Vagina (tissue), 2 donors: ENCODE measurements around the gene ELL2. TPM values are rescaled to one million over a fixed set of nuclear protein-coding genes. Genes with fewer than 3 reads are reported as not detected.

Experiments
- DNase-seq, 2 donors: peaks; one replicate each; pipeline ENCODE4 v3.0.0-alpha.2; 2017; ENCODE audit errors: extremely low spot score in 2 of 2
- H3K27ac ChIP-seq: fragments of 200-600 bp; sonication (generic); one replicate; pipeline ENCODE4 v1.5.1; 2019
- H3K27me3 ChIP-seq: fragments of 200-600 bp; sonication (generic); one replicate; pipeline ENCODE4 v1.5.1; 2019
- H3K36me3 ChIP-seq, 2 donors: fragments of 200-600 bp; sonication (generic); one replicate each; pipeline ENCODE4 v1.5.1; 2017 to 2019
- H3K4me1 ChIP-seq: fragments of 200-600 bp; sonication (generic); one replicate; pipeline ENCODE4 v1.5.1; 2019
- H3K4me3 ChIP-seq, 2 donors: fragments of 200-600 bp; sonication (generic); 1 replicate in 1 of 2; 2 replicates in 1 of 2; pipeline ENCODE4 v1.5.1; 2016 to 2019
- H3K9me3 ChIP-seq: fragments of 200-600 bp; sonication (generic); one replicate; pipeline ENCODE4 v1.5.1; 2019
- CTCF ChIP-seq, 3 experiments: fragments of 450-650 bp in 2 of 3; fragments of 200-600 bp in 1 of 3; sonication (generic) in 1 of 3; IDR thresholded peaks; one replicate each; pipeline ENCODE4 v1.5.1; 2017 to 2019; ENCODE audit warnings: antibody characterized with exemption in 3 of 3, mild to moderate bottlenecking in 2 of 3, moderate library complexity in 2 of 3
- POLR2A ChIP-seq, 2 donors: fragments of 450-650 bp; IDR thresholded peaks; one replicate each; pipeline ENCODE4 v1.6.1; 2017; ENCODE audit warnings: antibody characterized with exemption in 2 of 2, mild to moderate bottlenecking in 2 of 2, moderate library complexity in 2 of 2
- POLR2AphosphoS5 ChIP-seq, 2 donors: sonication (generic); formaldehyde crosslinking; IDR thresholded peaks; one replicate each; pipeline ENCODE4 v1.9.0; 2017; ENCODE audit warnings: antibody characterized with exemption in 2 of 2, mild to moderate bottlenecking in 2 of 2, low read depth in 1 of 2; ENCODE audit not compliant: insufficient read depth in 1 of 2
- intact Hi-C: fragments of 100-400 bp; cut with DNase I; formaldehyde crosslinking; loops from one replicate; pipeline ENCODE4 v1.15.1; 2023
- total RNA-seq: library from RNA; depleted of rRNA; stranded (reverse); fragments of >200 nt; gene quantifications from one replicate; pipeline ENCODE4 v1.2.3, GENCODE V29; 2016

The ELL2 gene
- total RNA-seq, 1 donor from 2014 or later = 113 TPM

GRCh38 chr5:95868136-95868535 lies 93.5 kb downstream of the ELL2 start:
- no peak overlapping the region for H3K4me3 ChIP-seq
- TF ChIP-seq CTCF (IDR thresholded peaks at IDR 0.05) (no peak), POLR2AphosphoS5 (IDR thresholded peaks at IDR 0.05; ENCODE audit: insufficient read depth in 1 of 2, low read depth in 1 of 2) (no peak), POLR2A (IDR thresholded peaks at IDR 0.05) (no peak)
- H3K9me3 ChIP-seq = no peaks in the 10 kb centered on the region
- no peak overlapping the region for H3K27ac ChIP-seq
- H3K4me1 ChIP-seq = peaks cover 12% of the 10 kb centered on the region
- H3K36me3 ChIP-seq = no peaks in the 10 kb centered on the region
- peak in 1 of 2 donors; percentile 79 for DNase-seq
- H3K27me3 ChIP-seq = no peaks in the 10 kb centered on the region
- intact Hi-C loops = no loop called here

DNA sequence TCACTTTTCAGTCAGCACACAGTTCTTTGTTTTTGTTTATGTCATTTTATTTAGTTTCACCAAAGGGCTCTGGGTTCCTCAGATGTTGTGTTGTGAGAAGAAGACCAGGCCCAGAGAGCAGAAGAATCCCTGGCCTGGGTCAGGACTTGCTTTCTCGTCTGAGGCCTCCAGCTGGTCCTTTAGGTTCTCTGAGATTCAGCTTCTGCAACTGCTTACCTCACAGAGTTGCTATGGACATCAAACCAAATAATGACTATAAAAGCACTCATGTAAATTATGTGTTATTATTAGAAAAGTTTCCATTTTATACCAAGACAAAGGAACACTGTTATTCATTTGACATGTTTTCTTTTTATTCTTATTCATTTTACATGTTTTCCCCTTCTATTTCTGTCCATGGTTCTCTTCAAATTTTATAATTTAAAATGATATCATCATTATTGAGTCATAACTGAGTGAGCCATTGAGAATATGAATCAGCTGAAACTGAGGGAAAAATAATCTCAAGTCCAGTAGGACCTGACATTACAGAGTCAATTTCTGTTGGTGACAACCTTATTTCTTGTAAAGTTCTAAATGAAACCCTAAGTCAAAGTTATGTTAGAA lies 95.1 kb downstream of the ELL2 start:
- TF ChIP-seq POLR2AphosphoS5 (IDR thresholded peaks at IDR 0.05; ENCODE audit: insufficient read depth in 1 of 2, low read depth in 1 of 2) (no peak), POLR2A (IDR thresholded peaks at IDR 0.05) (no peak), CTCF (IDR thresholded peaks at IDR 0.05) (no peak)
- Histone ChIP-seq H3K36me3 (no peaks in the 10 kb centered on the region), H3K27me3 (no peaks in the 10 kb centered on the region), H3K9me3 (no peaks in the 10 kb centered on the region), H3K4me1 (peaks cover 28% of the 10 kb centered on the region), H3K27ac (no peak overlapping the region), H3K4me3 (no peak overlapping the region)
- intact Hi-C loops = no loop called here
- DNase-seq = peak in 1 of 2 donors; percentile 42

DNA sequence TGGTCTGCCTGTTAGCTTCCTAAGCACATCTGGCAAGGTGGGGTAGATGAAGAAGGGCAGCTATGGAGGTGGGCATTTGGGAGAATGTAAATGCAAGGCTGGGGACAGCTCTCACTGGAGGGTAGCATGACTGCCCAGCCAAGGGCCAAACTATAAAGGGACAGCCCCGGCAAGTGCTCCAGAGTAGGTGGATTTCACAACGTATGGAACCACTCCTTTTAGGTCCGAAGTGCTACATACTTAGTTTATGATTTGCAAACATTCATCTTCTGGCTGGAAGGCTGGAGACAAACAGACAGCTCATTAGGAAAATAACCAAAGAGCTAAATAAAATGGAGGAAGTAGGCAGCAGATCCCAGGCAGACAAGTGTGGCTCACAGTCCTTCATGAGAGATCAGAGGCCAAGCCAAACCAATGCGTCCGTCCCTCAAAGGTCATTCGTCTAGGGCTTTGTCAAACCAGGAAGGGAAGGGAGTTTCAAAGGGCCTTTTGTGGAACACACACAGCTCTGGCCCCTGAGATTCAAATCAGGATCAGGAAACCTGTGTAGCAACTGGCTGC lies 96.6 kb downstream of the ELL2 start:
- intact Hi-C loops = no loop called here
- Histone ChIP-seq H3K27me3 (no peaks in the 10 kb centered on the region), H3K4me1 (peaks cover 42% of the 10 kb centered on the region), H3K9me3 (no peaks in the 10 kb centered on the region), H3K4me3 (no peak overlapping the region), H3K27ac (no peak overlapping the region), H3K36me3 (no peaks in the 10 kb centered on the region)
- TF ChIP-seq POLR2A (IDR thresholded peaks at IDR 0.05) = no peak
- TF ChIP-seq POLR2AphosphoS5 (IDR thresholded peaks at IDR 0.05; ENCODE audit: insufficient read depth in 1 of 2, low read depth in 1 of 2) = no peak
- TF ChIP-seq CTCF (IDR thresholded peaks at IDR 0.05) = no peak
- DNase-seq = peak in 1 of 2 donors; percentile 85

DNA sequence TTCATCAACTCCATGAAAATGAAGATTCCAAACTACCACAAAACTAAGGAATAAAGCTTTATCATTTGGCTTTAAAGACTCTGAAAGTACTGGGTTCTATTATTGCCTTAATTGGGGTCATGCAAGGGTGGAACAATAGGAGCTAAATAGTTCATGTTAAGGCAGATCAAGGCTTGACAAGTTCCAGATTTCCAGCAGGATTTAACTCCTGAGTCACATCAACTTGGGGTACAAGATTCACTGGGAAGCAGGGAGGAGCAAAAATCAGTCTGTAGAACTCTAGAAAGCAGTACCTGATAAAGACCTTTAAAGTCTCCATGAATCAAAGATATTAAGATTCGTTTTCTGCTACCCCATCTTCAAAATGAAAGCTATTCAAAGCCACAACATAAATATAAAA lies 97.2 kb downstream of the ELL2 start:
- Histone ChIP-seq H3K9me3 (no peaks in the 10 kb centered on the region), H3K27ac (no peak overlapping the region), H3K36me3 (no peaks in the 10 kb centered on the region), H3K4me3 (no peak overlapping the region), H3K27me3 (no peaks in the 10 kb centered on the region), H3K4me1 (peaks cover 48% of the 10 kb centered on the region)
- intact Hi-C loops = no loop called here
- TF ChIP-seq POLR2AphosphoS5 (IDR thresholded peaks at IDR 0.05; ENCODE audit: insufficient read depth in 1 of 2, low read depth in 1 of 2) (no peak), POLR2A (IDR thresholded peaks at IDR 0.05) (no peak), CTCF (IDR thresholded peaks at IDR 0.05) (no peak)
- DNase-seq = no peak

DNA sequence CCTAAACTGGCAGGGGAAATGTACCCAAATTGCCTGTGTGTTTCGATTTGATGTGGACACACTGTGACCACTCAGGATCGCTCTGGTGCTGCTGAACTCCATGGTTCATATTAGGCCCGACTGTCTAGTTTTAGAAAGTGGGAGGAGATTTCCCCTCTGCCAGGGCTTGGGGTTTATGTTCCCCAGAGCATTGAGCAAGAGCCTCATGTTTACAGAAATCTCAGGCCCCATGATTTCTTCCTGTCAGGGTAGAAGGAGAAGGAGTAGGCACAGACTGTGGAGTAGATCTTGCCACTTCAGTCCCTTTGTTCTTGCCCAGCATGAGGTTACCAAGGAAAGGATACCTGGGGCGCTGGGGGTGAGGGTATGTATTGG lies 98.3 kb downstream of the ELL2 start:
- Histone ChIP-seq H3K4me1 (peaks cover 56% of the 10 kb centered on the region), H3K36me3 (no peaks in the 10 kb centered on the region), H3K4me3 (no peak overlapping the region), H3K27ac (peak overlapping the region; percentile 88), H3K9me3 (no peaks in the 10 kb centered on the region), H3K27me3 (no peaks in the 10 kb centered on the region)
- peak in 1 of 2 donors; percentile 90 for DNase-seq
- intact Hi-C loops = no loop called here
- TF ChIP-seq POLR2A (IDR thresholded peaks at IDR 0.05) (peak in 1 of 2 donors; percentile 17), POLR2AphosphoS5 (IDR thresholded peaks at IDR 0.05; ENCODE audit: insufficient read depth in 1 of 2, low read depth in 1 of 2) (peak in 1 of 2 donors; percentile 66), CTCF (IDR thresholded peaks at IDR 0.05) (no peak)
